NCI-H2029 treated with DMSO at 0.1 percent for 48 hours (cell line): ENCODE measurements around the gene HSPH1.

Experiments
- DNase-seq: peaks from one replicate; lab custom pipeline; 2025; lab: John Stamatoyannopoulos, UW

HSPH1 gene

GRCh38 chr13:31161557-31162150 lies at the start of gene HSPH1:
HSPH1 (minus strand) TSS chr13:31161904; CDS start chr13:31161582, 322 bp downstream.
- peak; percentile 82 for DNase-seq

GRCh38 chr13:31209841-31210210 lies 48.1 kb upstream of the HSPH1 start:
- DNase-seq = no peak

DNA sequence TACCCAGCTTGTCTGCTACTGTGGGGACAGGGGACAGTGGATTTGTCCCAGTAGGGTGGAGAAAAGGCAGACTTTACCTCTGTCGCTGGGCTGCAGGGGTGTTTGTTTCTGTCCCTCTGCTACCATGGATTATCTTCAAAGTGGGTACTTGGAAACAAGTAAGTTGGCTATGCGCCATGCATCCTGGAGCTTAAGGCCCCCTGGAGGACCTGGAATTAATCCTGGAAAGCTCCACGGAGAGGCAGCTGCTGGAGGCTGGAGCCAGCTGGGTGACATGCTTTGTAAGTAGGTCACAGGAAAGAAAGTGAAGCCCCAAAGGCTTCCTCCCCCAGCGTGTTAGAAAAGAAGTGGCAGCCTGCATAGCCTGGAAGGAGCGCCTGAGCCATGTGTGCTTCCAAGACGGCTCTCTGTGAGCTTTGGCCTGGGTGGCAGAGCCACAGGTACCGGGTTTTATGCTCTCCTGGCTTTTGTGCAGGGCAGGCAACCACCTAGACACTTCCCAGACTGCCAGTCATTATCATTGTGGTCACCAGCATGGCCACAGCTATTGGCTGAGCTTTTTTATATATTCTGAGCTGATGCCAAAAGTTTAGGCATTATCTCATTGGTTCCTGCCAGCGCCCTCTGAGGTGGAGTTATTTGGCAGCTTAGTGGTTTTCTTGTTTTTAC lies 47.6 kb upstream of the HSPH1 start:
- DNase-seq = peak; percentile 53

DNA sequence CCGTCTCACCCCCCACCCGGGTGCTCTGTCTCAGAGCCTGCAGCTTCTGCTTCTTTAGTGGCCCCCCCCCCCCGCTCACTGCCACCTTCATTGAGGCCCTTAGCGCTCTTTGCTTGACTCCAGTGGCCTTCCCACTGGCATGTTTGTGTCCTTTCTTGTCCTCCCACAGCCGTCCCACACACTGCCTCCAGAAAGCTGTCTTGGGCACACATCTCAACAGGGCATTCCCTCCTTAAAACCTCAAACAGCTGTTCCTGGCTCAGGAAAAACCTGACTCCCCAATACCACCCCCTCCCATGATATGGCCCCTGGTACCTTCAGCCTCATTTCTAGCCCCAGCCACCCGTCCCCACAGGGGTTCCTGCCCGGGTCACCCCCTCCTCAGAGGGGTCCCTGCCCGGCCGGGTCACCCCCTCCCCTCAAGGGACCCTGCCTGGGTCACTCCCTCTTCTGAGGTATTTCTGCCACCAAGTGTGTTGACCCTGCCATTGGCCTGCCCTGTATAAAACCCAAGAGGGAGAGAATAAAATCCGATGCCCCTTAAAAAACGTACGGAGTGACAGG lies 46.9 kb upstream of the HSPH1 start:
- no peak for DNase-seq

GRCh38 chr13:31207661-31208552 lies 46.2 kb upstream of the HSPH1 start:
- peak; percentile 15 for DNase-seq

DNA sequence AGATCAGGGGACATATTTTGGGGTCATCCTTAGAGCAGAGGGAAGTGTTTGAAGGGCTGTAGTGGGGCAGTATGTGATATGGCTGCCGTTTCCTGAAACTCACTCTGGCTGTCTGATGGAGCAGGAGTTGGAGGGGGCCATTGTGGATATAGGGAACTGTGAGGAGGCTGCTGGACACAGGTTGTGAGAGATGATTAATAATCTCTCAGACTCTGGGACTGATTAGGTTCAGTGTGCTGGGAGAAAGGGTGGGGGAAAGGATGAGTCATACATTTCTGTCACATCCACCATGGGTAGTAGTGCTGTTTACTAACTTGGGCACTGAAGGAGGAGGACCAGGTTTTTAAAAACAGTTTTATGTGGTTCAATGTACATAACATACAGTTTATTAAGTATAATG lies 42.9 kb upstream of the HSPH1 start:
- no peak for DNase-seq

GRCh38 chr13:31201341-31202031 lies 39.8 kb upstream of the HSPH1 start:
- DNase-seq = no peak

DNA sequence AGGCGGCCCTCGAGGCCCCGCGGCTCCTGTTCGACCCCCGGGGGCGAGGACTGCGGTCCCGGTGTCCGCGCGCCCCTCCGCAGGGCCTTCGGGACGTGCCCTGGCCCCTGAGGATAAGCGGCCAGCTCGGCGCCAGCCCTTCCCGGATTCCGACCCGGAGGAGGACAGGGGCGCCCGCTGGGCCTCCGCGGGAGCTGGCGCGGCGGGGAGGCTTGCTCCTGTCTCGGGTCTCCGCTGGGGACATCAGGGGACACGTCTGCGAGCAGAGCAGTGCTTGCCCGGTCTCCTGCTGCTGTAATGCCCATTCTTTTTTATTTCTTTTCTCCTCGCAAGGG lies 38.9 kb upstream of the HSPH1 start:
- DNase-seq = no peak

DNA sequence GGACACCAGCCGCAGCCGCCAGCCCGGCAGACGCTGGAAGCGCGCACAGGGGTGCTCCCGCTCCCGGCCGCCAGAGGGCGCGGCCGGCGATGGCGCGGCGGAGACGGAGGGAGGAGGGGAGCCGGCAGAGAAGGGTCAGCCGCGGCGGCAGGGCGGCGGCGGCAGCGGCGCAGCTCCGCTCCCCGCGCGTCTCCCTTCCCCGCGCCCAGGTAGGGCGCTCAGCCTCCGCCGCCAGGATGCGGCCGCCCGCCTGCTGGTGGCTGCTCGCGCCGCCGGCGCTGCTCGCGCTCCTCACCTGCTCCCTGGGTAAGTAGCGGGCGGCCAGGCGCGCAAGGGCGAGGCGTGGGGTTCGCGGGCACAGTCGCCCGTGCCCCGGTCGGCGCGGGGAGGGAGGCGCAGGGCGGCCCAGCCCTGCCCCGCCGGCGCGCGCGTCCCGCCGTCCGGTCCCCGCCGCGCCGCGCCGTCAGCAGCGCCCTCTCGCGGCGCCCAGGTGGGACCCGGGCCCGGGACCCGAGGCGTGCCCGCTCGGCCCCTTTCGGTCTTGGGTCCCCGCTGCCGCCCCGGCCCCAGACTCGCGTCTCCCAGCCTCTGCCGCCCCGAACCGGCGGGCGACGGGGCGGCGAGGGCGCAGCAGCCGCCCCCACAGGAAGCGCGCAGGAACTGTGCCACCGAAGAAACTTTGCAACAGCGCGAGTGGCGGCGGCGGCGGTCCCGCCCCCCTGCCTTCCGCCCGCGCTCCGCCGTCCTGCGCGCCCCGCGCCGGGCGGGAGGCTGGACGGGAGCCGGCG lies 38.3 kb upstream of the HSPH1 start, which contains the start of gene B3GLCT:
B3GLCT (plus strand) TSS at position 127 of the 788 bp plus-strand sequence; CDS start at position 237, 110 bp downstream.
- no peak for DNase-seq

GRCh38 chr13:31199527-31199848 lies 37.8 kb upstream of the HSPH1 start:
- no peak for DNase-seq

- no peak for DNase-seq
Measured at GRCh38 chr13:31198519-31198918, 36.8 kb upstream of the HSPH1 start.

- no peak for DNase-seq
Measured at GRCh38 chr13:31196992-31197391, 35.3 kb upstream of the HSPH1 start.

DNA sequence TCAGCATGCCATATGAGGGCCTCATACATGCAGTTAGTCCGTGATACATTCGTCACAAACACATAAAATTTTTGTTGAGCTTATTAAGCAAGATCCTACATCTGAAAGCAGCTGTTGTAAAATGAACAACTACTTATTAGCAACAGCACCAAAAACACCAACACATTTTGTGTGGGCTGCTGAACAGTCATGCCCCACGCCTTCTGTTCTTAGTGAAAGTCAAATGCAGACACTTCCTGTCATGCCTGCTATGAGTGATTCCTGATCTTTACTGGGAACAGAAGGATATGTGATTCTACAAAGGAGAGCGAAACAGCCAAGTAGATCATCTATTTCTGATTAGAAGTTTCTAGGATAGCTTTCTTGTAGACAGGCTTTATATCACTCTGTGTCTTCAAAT lies 33.9 kb upstream of the HSPH1 start:
- DNase-seq = no peak

GRCh38 chr13:31192306-31192705 lies 30.6 kb upstream of the HSPH1 start:
- DNase-seq = no peak

DNA sequence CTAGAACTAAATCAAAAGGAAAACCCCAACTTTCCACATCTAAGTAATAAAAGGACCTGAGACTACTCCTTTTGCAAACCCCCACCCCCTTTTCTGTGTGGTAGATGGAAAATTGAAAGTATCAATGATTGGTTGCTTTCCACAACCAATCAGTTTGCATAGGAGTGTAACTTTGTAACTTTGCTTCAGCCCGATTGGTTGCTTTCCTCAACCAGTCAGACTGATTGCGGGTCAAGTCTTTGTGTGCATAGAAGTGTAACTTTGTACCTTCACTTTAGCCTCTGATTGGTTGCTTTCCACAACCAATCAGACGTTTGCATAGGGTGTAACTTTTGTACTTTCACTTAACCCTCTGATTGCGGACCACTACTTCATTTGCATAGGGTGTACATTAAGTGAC lies 30.0 kb upstream of the HSPH1 start:
- no peak for DNase-seq

- DNase-seq = no peak
Measured at GRCh38 chr13:31184981-31185645, 23.4 kb upstream of the HSPH1 start.

GRCh38 chr13:31184451-31184850 lies 22.7 kb upstream of the HSPH1 start:
- no peak for DNase-seq

DNA sequence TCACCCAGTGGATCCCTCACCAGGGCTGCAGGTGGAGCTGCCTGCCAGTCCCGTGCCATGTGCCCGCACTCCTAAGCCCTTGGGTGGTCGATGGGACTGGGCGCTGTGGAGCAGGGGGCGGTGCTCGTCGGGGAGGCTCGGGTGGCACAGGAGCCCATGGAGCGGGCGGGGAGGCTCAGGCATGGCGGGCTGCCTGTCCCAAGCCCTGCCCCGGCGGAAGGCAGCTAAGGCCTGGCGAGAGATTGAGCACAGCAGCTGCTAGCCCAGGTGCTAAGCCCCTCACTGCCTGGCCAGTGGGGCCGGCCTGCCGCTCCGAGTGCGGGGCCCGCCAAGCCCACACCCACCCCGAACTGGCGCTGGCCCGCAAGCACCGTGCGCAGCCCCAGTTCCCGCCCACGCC lies 21.3 kb upstream of the HSPH1 start:
- no peak for DNase-seq

- no peak for DNase-seq
Measured at GRCh38 chr13:31179754-31180153, 18.1 kb upstream of the HSPH1 start.

DNA sequence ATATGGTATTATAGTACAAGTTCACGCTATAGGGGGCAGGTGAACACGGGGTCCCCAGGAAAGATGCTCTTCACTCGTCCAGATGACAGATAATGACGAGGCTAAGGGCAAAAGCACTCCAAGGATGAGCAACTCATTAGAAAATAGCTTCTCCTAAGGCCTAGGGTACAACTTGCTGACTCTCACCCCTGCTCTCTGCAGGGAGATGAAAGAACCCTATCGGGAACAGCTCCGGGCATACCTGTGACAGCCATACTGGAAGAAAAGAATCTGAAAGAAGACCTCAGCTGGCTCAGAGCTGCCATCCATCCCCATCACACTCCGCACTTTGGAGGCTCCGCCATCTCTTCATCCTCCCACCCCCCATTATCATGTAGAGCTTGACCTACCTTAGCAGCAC lies 17.5 kb upstream of the HSPH1 start:
- DNase-seq = no peak
